ENCODE data around the gene BCL11B.

- no peak for TF ChIP-seq CTCF (conservative IDR thresholded peaks at IDR 0.05; ENCODE audit: low read depth, low read length)
- no peak for TF ChIP-seq EZH2 (IDR thresholded peaks at IDR 0.05; ENCODE audit: borderline replicate concordance, low read depth, low read length, poor library complexity, severe bottlenecking)
Observed at GRCh38 chr14:99212199-99212598, 59.8 kb downstream of the BCL11B start.

Data from A673 (cell line).